Tibial nerve (tissue), 4 donors: ENCODE measurements around the gene PLOD3.

Source experiments
- CTCF ChIP-seq, 5 experiments: fragments of 200-600 bp in 3 of 5; fragments of 450-650 bp in 2 of 5; sonication (generic) in 3 of 5; IDR thresholded peaks; one replicate each; pipeline ENCODE4 v1.5.1; 2016 to 2019; ENCODE audit warnings: antibody characterized with exemption in 5 of 5, mild to moderate bottlenecking in 3 of 5, moderate library complexity in 2 of 5
- EP300 ChIP-seq, 2 donors: sonication (generic); formaldehyde crosslinking; IDR thresholded peaks; one replicate each; pipeline ENCODE4 v1.6.1; 2017; ENCODE audit warnings: antibody characterized with exemption in 2 of 2, mild to moderate bottlenecking in 1 of 2
- POLR2A ChIP-seq, 2 donors: fragments of 450-650 bp; IDR thresholded peaks; one replicate each; pipeline ENCODE4 v1.6.1; 2017; ENCODE audit warnings: antibody characterized with exemption in 2 of 2, mild to moderate bottlenecking in 2 of 2, moderate library complexity in 2 of 2

DNA sequence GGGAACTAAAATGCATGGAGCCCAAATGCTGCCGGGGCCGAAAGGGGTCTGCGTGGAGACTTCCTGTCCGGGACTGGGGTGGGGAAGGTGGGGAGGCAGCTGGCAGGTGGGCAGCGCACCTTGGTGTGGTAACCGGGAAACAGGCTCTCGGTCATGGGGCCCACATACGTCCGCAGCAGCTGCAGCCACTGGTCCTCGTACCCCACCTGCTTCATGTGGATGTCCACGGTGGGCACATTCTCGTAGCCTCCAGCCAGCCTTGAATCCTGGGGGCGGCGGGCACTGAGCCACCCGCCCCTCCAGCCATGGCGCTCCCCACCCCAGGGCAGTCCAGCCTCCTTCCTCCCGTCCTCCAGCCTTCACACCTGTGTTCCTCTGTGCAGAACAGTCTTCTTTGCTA, 9.9 kb downstream of the PLOD3 start:
- TF ChIP-seq CTCF (IDR thresholded peaks at IDR 0.05) = no peak
- no peak for TF ChIP-seq EP300 (IDR thresholded peaks at IDR 0.05)
- no peak for TF ChIP-seq POLR2A (IDR thresholded peaks at IDR 0.05)
